Mesothelial cell of epicardium (in vitro differentiated cells): Measurements from ENCODE around the gene SLC22A23. TPM values are rescaled to one million over a fixed set of nuclear protein-coding genes. Genes with fewer than 3 reads are reported as not detected.
A peak's percentile ranks its signal among the peaks of the same experiment; 100 is the strongest.

Source experiments
- DNase-seq, 2 experiments: peaks; one replicate each; pipeline ENCODE4 v3.0.0; 2021; ENCODE audit warnings: low spot score in 2 of 2; ENCODE audit not compliant: unreplicated experiment in 2 of 2
- H3K27ac Mint-ChIP-seq: 2 replicates; pipeline ENCODE4 v1.8.0; 2021; ENCODE audit warnings: mixed read lengths
- H3K27me3 Mint-ChIP-seq: 2 replicates; pipeline ENCODE4 v1.8.0; 2021; ENCODE audit warnings: low read depth, mixed read lengths
- H3K36me3 Mint-ChIP-seq: 2 replicates; pipeline ENCODE4 v1.8.0; 2021; ENCODE audit warnings: mixed read lengths
- H3K4me1 Mint-ChIP-seq: 2 replicates; pipeline ENCODE4 v1.8.0; 2021; ENCODE audit warnings: mixed read lengths
- H3K4me3 Mint-ChIP-seq: 2 replicates; pipeline ENCODE4 v1.8.0; 2021; ENCODE audit warnings: mild to moderate bottlenecking, moderate library complexity, mixed read lengths
- H3K9me3 Mint-ChIP-seq: 2 replicates; pipeline ENCODE4 v1.8.0; 2021; ENCODE audit warnings: mixed read lengths
- total RNA-seq: library from RNA; stranded (reverse); gene quantifications from 3 replicates; pipeline ENCODE4 v1.2.1, GENCODE V29; 2021
- TF ChIP-seq, protein P1 (sequence below): fragments of 200-600 bp; sonication (generic); IDR thresholded peaks from one replicate; pipeline ENCODE4 v1.5.0; 2021; ENCODE audit warnings: antibody characterized with exemption; ENCODE audit not compliant: unreplicated experiment

SLC22A23 gene
- total RNA-seq, 1 donor from 2014 or later = 25.0 TPM

DNA sequence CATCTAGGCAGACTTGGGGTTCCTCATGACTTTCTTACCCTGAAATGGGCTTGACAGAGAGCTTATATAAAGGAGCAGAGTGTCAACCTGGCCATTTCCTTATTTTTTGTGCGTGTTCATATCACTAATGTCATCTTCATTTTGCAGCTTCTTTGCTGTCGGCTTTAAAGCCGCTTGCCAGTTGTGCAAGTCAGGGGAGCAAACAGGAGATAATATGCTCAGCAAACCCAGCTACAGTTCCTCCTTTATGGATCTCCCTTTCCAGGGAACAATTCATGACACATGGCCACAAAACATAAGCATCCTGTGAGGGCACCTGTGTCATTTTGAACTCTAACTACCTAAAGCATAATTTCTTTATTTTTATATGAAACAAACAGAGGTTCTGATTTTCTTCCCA lies 222.9 kb downstream of the SLC22A23 start:
- Mint-ChIP-seq H3K27ac (no peak overlapping the region), H3K4me3 (no peak overlapping the region), H3K27me3 (peaks cover 39% of the 10 kb centered on the region), H3K36me3 (no peaks in the 10 kb centered on the region), H3K9me3 (no peaks in the 10 kb centered on the region), H3K4me1 (peaks cover 43% of the 10 kb centered on the region)
- TF ChIP-seq, protein P1, sequence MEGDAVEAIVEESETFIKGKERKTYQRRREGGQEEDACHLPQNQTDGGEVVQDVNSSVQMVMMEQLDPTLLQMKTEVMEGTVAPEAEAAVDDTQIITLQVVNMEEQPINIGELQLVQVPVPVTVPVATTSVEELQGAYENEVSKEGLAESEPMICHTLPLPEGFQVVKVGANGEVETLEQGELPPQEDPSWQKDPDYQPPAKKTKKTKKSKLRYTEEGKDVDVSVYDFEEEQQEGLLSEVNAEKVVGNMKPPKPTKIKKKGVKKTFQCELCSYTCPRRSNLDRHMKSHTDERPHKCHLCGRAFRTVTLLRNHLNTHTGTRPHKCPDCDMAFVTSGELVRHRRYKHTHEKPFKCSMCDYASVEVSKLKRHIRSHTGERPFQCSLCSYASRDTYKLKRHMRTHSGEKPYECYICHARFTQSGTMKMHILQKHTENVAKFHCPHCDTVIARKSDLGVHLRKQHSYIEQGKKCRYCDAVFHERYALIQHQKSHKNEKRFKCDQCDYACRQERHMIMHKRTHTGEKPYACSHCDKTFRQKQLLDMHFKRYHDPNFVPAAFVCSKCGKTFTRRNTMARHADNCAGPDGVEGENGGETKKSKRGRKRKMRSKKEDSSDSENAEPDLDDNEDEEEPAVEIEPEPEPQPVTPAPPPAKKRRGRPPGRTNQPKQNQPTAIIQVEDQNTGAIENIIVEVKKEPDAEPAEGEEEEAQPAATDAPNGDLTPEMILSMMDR = no peak
- DNase-seq = no peak

DNA sequence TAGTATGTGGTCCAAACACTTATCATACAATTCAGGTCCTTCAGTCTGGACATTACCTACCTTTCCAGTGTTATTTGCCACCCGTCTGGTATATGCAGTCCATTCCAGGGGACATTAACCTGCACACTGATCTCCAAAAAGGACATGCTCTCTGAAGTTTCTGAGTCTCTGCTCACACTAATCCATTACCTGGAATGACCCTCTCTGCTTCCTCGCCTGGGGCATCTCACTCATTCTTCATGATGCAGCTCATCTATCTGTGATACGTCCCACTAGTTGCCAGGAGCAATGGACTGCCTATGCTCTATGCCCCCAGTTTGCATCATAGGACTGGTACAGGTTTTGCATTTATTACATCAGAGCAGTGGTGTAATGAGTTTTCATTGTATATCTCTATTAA lies 223.5 kb downstream of the SLC22A23 start:
- TF ChIP-seq, protein P1 = no peak
- DNase-seq = no peak
- Mint-ChIP-seq H3K4me3 (peak overlapping the region; percentile 23), H3K9me3 (no peaks in the 10 kb centered on the region), H3K36me3 (no peaks in the 10 kb centered on the region), H3K27me3 (peaks cover 43% of the 10 kb centered on the region), H3K4me1 (peaks cover 47% of the 10 kb centered on the region), H3K27ac (no peak overlapping the region)

DNA sequence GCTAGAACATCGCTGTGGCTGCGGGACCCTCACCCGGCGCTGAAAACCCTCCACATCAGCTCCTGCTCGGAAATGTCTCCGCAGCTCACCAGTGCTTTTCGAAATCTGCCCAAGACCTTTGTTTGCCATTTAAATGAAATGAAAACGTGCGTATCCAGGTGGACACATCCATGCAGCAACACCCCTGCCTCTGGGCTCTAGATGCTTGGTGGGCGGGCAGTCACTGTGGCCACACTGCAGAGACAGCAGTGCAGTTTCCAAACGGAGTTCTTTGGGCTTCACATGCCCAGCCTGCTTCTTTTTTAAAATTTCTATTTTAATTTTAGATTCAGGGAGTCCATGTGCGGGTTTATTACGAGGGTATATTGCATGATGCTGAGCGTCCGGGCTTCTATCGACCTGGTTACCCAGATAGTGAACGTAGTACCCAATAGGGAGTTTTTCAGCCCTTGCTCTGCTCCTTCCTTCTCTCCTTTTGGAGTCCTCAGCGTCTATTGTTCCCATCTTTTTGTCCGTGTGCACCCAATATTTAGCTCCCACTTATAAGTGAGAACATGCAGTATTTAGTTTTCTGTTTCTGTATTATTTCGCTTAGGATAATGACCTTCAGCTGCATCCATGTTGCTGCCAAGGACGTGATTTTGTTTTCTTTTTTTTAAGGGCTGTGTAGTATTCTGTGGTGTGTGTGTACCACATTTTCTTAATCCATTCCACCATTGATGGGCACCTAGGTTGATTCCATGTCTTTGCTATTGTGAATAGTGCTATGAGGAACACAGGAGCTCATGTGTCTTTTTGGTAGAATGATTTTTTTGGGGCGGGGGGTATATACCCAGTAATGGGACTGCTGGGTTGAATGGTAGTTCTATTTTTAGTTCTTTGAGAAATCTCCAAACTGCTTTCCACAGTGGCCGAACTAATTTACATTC lies 224.6 kb downstream of the SLC22A23 start:
- peak overlapping the region; percentile 75 for H3K27ac Mint-ChIP-seq
- peaks cover 48% of the 10 kb centered on the region for H3K4me1 Mint-ChIP-seq

DNA sequence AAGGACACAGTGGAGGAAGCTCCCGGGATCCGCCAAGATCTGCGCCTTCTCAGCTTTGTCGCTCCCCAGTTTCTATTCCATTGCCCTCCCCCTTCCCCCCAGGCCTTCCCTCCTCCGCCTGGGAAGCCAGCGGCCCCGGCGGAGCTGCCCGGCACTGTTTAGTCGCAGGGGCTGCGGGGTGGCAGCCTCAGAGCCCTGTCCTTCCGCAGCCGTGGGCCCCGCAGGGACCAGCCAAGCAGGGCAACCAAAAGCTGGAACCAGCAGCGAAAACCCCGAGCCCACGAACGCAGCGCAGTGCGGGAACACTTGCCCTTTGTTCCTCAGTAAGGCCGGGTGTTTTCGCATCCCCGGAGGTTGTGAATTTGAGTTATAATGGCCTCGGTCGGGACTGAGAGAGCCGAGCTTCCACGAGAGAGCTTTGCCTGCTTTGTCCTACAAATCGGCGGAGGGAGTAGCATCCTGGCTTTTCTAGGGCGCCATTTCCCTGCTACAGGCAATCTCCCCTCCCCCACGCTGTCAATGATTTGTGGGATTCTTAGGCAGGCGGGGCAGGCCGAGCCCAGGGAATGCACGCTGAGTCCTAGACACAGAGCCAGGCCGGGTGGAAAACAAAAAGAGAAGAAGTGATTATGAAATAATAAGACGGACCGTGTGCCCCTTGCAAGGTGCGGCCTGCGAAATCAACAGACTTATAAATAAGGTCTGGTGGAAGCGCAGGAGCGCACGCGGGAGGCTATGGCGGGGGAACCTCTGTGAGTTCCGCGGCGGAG lies 225.4 kb downstream of the SLC22A23 start:
- H3K4me1 Mint-ChIP-seq = peaks cover 53% of the 10 kb centered on the region
- no peaks in the 10 kb centered on the region for H3K9me3 Mint-ChIP-seq
- H3K27me3 Mint-ChIP-seq = peaks cover 54% of the 10 kb centered on the region
- peak overlapping the region; percentile 84 for H3K4me3 Mint-ChIP-seq
- DNase-seq = peak; percentile 49 to 81
- peak overlapping the region; percentile 75 for H3K27ac Mint-ChIP-seq
- no peaks in the 10 kb centered on the region for H3K36me3 Mint-ChIP-seq
- TF ChIP-seq, protein P1 = no peak

More for the DNA sequence above, 224.6 kb downstream of the SLC22A23 start:
- Mint-ChIP-seq H3K36me3 (no peaks in the 10 kb centered on the region), H3K9me3 (no peaks in the 10 kb centered on the region), H3K4me3 (peak overlapping the region; percentile 84), H3K27me3 (peaks cover 48% of the 10 kb centered on the region)
- DNase-seq = no peak
- TF ChIP-seq, protein P1 = no peak

DNA sequence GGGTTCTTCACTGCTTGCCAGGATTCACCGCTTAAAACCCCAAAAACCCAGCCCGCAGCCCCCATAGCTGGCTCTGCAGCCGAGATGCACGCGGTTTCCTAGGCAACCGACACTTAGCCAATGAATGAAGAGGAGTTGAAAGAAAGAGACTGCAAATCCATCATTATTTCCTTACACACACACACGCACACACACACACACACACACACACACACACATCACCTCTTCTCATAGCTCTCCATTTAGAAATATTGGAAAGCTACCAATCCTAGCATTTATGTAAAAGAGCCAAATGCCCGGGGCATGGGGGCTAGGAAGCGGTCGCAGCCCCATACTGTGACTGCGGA lies 226.0 kb downstream of the SLC22A23 start:
- peaks cover 54% of the 10 kb centered on the region for H3K4me1 Mint-ChIP-seq
- no peaks in the 10 kb centered on the region for H3K36me3 Mint-ChIP-seq
- peaks cover 56% of the 10 kb centered on the region for H3K27me3 Mint-ChIP-seq
- H3K27ac Mint-ChIP-seq = peak overlapping the region; percentile 75
- H3K4me3 Mint-ChIP-seq = peak overlapping the region; percentile 84
- TF ChIP-seq, protein P1 = no peak
- DNase-seq = no peak
- no peaks in the 10 kb centered on the region for H3K9me3 Mint-ChIP-seq
